Subcutaneous adipose tissue (tissue), 4 donors: Measurements from ENCODE around the gene PTPRG. TPM values are rescaled to one million over a fixed set of nuclear protein-coding genes. Genes with fewer than 3 reads are reported as not detected.

Experiments
- CTCF ChIP-seq: fragments of 450-650 bp; IDR thresholded peaks from one replicate; pipeline ENCODE4 v1.5.1; 2016; ENCODE audit warnings: low read depth, mild to moderate bottlenecking, control low read depth, antibody characterized with exemption, moderate library complexity
- total RNA-seq, 4 donors: library from RNA; depleted of rRNA; stranded (reverse); fragments of >200 nt; gene quantifications; one replicate each; pipeline ENCODE4 v1.1.0, GENCODE V29; 2016

PTPRG gene
- total RNA-seq, 4 donors from 2014 or later, result 115 to 164 (median 159) TPM

GRCh38 chr3:61975936-61976335 is 414.6 kb downstream of the PTPRG start:
- no peak for TF ChIP-seq CTCF

GRCh38 chr3:61978460-61979419 is 417.4 kb downstream of the PTPRG start:
- no peak for TF ChIP-seq CTCF

GRCh38 chr3:61979638-61980037 is 418.3 kb downstream of the PTPRG start:
- no peak for TF ChIP-seq CTCF

- no peak for TF ChIP-seq CTCF
Observed at GRCh38 chr3:61980041-61980440, 418.7 kb downstream of the PTPRG start.

GRCh38 chr3:61981060-61981459 is 419.7 kb downstream of the PTPRG start:
- no peak for TF ChIP-seq CTCF

- no peak for TF ChIP-seq CTCF
Observed at GRCh38 chr3:61983479-61983878, 422.1 kb downstream of the PTPRG start.

- no peak for TF ChIP-seq CTCF
Observed at GRCh38 chr3:61985020-61985419, 423.6 kb downstream of the PTPRG start.
